Measurements from ENCODE around the gene ASPRV1.

The ASPRV1 gene

DNA sequence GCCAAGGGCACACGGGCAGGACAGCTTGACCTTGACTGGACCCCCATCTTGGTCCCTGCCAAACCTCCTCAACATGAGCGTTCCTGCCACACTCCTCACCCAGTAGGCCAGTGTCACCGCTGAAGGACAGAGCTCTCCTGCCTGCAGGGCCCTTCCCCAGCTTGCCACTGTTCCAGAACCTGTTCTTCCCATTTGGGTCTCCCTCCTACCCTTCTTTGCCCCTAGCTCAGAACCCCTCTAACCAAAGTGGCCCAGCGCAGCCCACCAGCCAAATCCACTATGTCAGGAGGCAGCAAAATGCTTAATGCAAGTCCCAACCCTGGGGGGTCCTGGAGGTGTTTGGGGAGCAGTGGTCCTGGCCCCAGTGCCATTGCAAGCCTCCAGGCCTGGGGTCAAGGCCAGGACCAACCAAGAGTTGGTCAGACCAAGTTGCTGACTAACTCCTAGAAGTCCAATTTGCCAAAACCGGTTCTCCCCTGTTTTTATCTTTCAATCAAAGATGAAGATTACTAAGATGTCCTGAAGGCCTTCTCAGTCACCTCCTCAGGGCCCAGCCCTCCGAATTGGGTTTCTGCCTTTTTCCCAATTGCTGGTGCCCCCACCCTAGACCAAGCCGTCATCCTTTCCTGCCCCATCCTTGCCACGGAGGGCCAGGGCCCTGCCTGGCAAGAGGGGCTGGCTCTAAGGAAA, 4.5 kb upstream of the ASPRV1 start:
- TF ChIP-seq, protein P1, sequence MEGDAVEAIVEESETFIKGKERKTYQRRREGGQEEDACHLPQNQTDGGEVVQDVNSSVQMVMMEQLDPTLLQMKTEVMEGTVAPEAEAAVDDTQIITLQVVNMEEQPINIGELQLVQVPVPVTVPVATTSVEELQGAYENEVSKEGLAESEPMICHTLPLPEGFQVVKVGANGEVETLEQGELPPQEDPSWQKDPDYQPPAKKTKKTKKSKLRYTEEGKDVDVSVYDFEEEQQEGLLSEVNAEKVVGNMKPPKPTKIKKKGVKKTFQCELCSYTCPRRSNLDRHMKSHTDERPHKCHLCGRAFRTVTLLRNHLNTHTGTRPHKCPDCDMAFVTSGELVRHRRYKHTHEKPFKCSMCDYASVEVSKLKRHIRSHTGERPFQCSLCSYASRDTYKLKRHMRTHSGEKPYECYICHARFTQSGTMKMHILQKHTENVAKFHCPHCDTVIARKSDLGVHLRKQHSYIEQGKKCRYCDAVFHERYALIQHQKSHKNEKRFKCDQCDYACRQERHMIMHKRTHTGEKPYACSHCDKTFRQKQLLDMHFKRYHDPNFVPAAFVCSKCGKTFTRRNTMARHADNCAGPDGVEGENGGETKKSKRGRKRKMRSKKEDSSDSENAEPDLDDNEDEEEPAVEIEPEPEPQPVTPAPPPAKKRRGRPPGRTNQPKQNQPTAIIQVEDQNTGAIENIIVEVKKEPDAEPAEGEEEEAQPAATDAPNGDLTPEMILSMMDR (IDR thresholded peaks at IDR 0.05; ENCODE audit: low read depth, low read length) = no peak
- DNase-seq (ENCODE audit: low read depth in 2 of 2) = no peak
- H3K4me3 ChIP-seq (replicated peaks in 1 of 2; ENCODE audit: low read depth in 2 of 2, low read length in 2 of 2) = no peak overlapping the region

DNA sequence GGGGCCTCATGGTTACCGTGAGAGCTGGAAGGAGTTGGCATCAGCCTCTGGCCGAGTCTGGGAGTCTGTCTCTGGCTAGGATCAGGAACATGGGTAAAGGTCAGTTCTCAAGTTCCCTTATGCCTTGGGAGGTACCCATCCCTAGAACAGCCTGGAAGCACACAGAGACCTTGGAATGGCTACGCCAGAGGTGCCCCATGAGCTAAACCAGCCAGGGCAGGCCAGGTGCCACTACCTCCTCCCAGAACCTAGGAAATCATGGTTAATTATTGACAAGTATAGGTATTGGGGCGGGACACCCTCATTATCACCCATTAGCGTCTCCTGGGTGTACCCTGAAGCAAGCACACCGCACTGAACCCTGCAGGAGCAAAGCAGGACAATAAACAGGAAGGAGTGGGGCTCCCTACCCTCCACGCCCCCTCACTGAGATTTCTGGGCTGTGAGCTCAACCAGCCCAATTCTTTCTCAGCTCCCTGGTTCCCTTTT, 3.0 kb upstream of the ASPRV1 start:
- no peak for DNase-seq (ENCODE audit: low read depth in 2 of 2)
- TF ChIP-seq, protein P1 (IDR thresholded peaks at IDR 0.05; ENCODE audit: low read depth, low read length) = no peak
- H3K4me3 ChIP-seq (replicated peaks in 1 of 2; ENCODE audit: low read depth in 2 of 2, low read length in 2 of 2) = no peak overlapping the region

DNA sequence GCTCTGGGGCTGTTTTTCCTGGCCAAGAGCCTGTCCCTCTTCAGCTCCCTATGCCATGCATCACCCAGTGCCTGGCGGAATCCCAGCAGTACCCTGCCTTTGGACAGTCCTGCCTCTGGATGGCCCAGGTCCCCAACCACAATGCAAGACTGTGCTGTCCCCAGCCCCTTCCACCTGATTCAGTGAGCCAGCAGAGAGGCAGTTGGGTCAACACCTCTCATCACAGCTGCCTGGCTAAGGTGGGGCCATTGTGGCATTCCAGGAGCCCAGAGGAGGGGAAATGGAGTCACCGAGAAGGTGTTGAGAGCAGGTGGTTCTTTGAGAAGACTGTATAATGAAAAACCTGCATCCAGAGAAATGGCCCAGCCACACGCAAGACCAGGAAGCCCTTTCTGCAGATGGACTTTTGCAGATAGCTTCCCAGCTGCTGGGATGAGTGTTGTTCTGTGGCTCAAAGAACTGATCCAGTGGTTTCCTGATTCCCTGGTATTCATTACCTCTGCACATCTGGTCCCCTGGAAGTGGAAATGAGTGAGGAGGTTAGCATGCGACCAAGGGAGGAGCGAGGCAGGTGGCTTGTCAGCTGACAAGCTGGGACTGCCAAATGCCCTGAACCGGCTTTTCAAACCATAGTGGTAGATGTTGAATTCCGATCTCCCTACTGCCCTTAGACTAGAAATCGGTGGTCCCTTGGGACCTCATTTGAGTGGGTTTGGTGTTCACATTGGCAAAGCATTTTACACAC, 1.7 kb upstream of the ASPRV1 start:
- no peak overlapping the region for H3K4me3 ChIP-seq (replicated peaks in 1 of 2; ENCODE audit: low read depth in 2 of 2, low read length in 2 of 2)
- DNase-seq (ENCODE audit: low read depth in 2 of 2) = no peak
- TF ChIP-seq, protein P1 (IDR thresholded peaks at IDR 0.05; ENCODE audit: low read depth, low read length) = no peak

DNA sequence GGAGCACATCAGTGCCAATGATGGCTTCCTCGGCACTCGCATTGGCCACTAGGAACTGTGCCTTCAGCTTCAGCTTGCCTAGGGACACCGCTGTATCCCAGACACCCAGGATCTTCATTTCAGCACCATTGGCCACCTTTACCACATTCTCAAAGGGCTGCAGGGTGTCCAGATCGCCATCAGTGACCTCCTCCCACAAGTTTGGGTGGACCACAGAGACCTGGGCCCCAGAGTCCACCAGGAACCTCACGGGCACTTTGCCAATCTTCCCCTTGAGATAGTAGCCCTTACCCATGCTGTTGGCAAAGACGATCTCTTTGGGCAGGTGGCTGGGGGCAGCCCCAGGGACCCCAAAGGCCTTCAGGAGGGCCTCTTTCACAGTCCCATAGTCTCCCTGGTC, 610 bp downstream of the ASPRV1 start:
- no peak overlapping the region for H3K4me3 ChIP-seq (replicated peaks in 1 of 2; ENCODE audit: low read depth in 2 of 2, low read length in 2 of 2)
- TF ChIP-seq, protein P1 (IDR thresholded peaks at IDR 0.05; ENCODE audit: low read depth, low read length) = no peak
- no peak for DNase-seq (ENCODE audit: low read depth in 2 of 2)

DNA sequence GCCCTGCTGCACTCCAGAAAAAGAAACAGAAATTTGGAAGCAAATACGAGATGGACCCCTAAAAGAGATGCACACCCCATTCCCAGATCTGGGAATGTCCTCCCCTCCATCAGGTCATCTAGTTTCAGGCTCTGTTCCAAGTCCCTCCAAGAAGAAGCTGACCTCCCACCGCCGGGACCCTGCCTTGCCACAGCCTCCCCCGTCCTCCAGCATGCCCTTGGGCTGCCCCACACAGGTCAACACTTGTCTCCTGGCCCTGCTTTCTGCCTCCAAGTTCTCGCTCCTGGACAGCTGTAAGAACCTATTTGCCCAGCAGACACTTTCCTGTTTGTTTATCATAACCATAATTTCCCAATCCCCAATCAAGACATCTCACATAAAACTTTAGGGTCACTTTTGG, 2.0 kb downstream of the ASPRV1 start:
- TF ChIP-seq, protein P1 (IDR thresholded peaks at IDR 0.05; ENCODE audit: low read depth, low read length) = no peak
- DNase-seq (ENCODE audit: low read depth in 2 of 2) = no peak
- no peak overlapping the region for H3K4me3 ChIP-seq (replicated peaks in 1 of 2; ENCODE audit: low read depth in 2 of 2, low read length in 2 of 2)

DNA sequence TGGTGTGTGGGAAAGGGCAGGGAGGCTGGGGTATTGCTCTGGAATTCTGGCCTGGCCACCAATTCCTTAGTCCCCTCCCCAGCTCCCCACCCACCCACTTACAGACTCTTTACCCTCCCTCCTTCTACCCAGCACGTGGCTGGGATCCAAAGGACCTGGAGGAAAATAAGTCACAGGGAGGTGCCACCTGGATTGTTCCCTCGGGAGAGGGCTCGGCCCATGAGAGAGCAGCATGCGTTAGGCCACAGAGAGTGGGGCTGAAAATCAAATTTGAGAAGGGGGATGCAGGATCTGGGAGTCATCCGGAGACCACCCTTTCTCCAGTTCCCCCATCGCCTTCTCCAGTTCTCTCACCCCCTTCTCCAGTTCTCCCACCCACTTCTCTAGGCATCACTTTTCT, 3.0 kb downstream of the ASPRV1 start:
- TF ChIP-seq, protein P1 (IDR thresholded peaks at IDR 0.05; ENCODE audit: low read depth, low read length) = no peak
- no peak overlapping the region for H3K4me3 ChIP-seq (replicated peaks in 1 of 2; ENCODE audit: low read depth in 2 of 2, low read length in 2 of 2)
- DNase-seq (ENCODE audit: low read depth in 2 of 2) = no peak

Data from cardiac fibroblast (primary cell).